Gastroesophageal sphincter (tissue), 4 donors: Measurements from ENCODE around the gene TMIE. TPM values are rescaled to one million over a fixed set of nuclear protein-coding genes. Genes with fewer than 3 reads are reported as not detected.

Experiments used
- ATAC-seq: fragments of 150-250 bp; one replicate; pipeline ENCODE4 v1.9.1; 2016; ENCODE audit warnings: mild to moderate bottlenecking, moderate library complexity
- H3K27ac ChIP-seq, 4 donors: fragments of 200-600 bp; sonication (generic) in 3 of 4; 1 replicate in 3 of 4; 2 replicates in 1 of 4; pipeline ENCODE4 v1.5.1; 2016 to 2019
- H3K27me3 ChIP-seq: fragments of 200-600 bp; sonication (generic); one replicate; pipeline ENCODE4 v1.5.1; 2019
- H3K36me3 ChIP-seq, 2 donors: fragments of 200-600 bp; sonication (generic); one replicate each; pipeline ENCODE4 v1.5.1; 2019; ENCODE audit warnings: control low read depth in 1 of 2
- H3K4me1 ChIP-seq, 3 donors: fragments of 200-600 bp; sonication (generic); 1 replicate in 2 of 3; 2 replicates in 1 of 3; pipeline ENCODE4 v1.5.1; 2016 to 2019; ENCODE audit warnings: control low read depth in 2 of 3
- H3K4me3 ChIP-seq, 2 donors: fragments of 200-600 bp; sonication (generic); one replicate each; pipeline ENCODE4 v1.5.1; 2019; ENCODE audit warnings: mild to moderate bottlenecking in 1 of 2, moderate library complexity in 1 of 2
- H3K9me3 ChIP-seq, 3 donors: fragments of 200-600 bp; sonication (generic); one replicate each; pipeline ENCODE4 v1.5.1; 2017 to 2019; ENCODE audit warnings: control low read depth in 2 of 3
- EP300 ChIP-seq: sonication (generic); formaldehyde crosslinking; IDR thresholded peaks from one replicate; pipeline ENCODE4 v1.6.1; 2017; ENCODE audit warnings: antibody characterized with exemption, mild to moderate bottlenecking
- POLR2A ChIP-seq, 2 donors: fragments of 450-650 bp; IDR thresholded peaks; one replicate each; pipeline ENCODE4 v1.6.1; 2017; ENCODE audit warnings: antibody characterized with exemption in 2 of 2, mild to moderate bottlenecking in 2 of 2, moderate library complexity in 1 of 2
- POLR2AphosphoS5 ChIP-seq: sonication (generic); formaldehyde crosslinking; IDR thresholded peaks from one replicate; pipeline ENCODE4 v1.6.1; 2017; ENCODE audit warnings: antibody characterized with exemption
- WGBS, 2 donors: methylation state at CpG; one replicate each; pipeline ENCODE4 v1.1.5; 2018; ENCODE audit warnings: low coverage in 1 of 2; 5-methylcytosine and 5-hydroxymethylcytosine counted together
- total RNA-seq, 4 donors: library from RNA; depleted of rRNA; stranded (reverse); fragments of >200 nt; gene quantifications; one replicate each; pipeline ENCODE4 v1.1.0, GENCODE V29; 2016
- TF ChIP-seq, protein P1 (sequence below), 4 experiments: fragments of 200-600 bp in 2 of 4; fragments of 450-650 bp in 2 of 4; sonication (generic) in 1 of 4; IDR thresholded peaks; one replicate each; pipeline ENCODE4 v1.5.1; 2017 to 2019; ENCODE audit warnings: antibody characterized with exemption in 4 of 4, mild to moderate bottlenecking in 2 of 4, moderate library complexity in 2 of 4

The TMIE gene
- total RNA-seq, 4 donors from 2014 or later, result 0.15 to 1.4 (median 0.69) TPM; not detected in 1

DNA sequence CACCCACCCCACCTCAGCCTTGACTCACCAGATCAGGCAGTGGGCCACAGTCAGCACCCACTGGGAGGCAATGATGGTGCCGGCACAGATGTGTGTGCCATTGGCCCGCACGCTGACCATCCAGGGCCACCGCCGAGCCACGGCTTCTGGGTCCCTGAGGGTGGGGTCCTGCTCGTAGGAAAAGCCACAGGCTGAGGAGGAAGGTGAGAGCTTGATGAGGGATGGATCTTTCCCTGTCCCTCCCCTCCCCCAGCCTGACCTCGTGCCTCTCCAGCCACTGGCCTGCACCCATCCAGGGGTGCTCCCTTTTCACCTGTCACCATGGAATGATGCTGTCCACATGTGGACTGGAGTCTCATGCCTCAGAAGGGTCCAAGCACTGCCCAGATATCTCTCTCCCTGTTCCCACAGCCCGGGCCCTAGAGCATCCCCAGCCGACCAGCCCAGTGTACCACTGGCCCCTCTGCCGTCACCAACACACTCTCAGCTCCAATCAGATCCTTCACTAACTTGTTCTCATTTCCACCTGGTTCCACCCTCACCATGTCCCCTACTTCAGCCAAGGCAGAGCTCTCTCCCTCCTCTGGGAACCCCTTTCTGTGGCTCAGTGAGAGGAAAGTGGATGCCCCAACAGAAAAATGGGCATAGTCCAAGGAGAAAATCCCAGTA lies 14.4 kb downstream of the TMIE start:
- no peak for ATAC-seq

DNA sequence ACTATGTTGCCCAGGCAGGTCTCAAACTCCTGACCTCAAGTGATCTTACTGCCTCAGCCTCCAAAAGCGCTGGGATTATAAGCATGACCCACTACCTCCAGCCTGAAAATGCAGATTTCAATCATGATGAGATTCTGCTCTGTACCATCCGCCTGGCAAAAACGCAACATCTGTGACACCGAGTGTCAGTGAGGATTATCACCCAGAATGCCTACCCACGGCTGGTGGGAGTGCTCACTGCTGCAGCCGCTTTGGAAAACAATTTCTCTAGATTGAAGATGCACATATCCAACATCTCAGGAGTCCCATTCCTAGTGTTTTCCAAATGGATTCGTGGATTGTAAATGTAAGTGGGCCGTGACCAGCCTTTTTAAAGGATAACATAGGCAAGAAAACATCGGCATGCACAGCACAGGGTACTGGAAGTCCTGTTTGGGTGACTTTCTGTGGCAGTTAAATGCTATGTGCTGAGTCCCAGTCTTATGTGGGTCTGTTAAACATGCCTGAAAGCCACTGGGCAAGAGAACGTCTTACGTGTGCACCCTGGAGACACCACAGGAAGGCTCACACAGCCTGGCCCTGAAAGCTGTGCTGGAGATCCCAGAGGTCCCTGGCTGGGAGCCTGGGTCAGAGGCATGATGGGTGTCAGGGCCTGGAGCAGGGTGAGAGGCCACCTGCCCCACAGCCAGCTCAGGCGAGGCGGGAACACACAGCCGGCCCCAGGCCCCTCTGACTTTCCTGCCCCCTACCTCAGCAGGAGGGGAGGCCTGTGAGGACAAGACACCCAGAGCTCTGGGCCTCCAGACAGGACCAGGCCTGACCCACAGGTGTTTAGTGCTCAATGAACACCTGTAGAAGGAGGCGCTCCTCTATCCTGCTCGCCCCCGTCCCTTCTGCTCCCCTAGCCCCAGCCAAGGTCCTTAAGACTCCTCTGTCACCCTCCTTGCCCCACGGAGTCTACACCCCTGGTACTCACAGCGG lies 15.6 kb downstream of the TMIE start:
- TF ChIP-seq, protein P1, sequence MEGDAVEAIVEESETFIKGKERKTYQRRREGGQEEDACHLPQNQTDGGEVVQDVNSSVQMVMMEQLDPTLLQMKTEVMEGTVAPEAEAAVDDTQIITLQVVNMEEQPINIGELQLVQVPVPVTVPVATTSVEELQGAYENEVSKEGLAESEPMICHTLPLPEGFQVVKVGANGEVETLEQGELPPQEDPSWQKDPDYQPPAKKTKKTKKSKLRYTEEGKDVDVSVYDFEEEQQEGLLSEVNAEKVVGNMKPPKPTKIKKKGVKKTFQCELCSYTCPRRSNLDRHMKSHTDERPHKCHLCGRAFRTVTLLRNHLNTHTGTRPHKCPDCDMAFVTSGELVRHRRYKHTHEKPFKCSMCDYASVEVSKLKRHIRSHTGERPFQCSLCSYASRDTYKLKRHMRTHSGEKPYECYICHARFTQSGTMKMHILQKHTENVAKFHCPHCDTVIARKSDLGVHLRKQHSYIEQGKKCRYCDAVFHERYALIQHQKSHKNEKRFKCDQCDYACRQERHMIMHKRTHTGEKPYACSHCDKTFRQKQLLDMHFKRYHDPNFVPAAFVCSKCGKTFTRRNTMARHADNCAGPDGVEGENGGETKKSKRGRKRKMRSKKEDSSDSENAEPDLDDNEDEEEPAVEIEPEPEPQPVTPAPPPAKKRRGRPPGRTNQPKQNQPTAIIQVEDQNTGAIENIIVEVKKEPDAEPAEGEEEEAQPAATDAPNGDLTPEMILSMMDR (IDR thresholded peaks at IDR 0.05), result no peak
- no peak for TF ChIP-seq EP300
- TF ChIP-seq POLR2AphosphoS5, result no peak
- TF ChIP-seq POLR2A (IDR thresholded peaks at IDR 0.05), result no peak
- ATAC-seq, result no peak
- H3K36me3 ChIP-seq, result no peaks in the 10 kb centered on the region
- H3K4me1 ChIP-seq, result no peaks in the 10 kb centered on the region
- peaks cover 37% of the 10 kb centered on the region for H3K27me3 ChIP-seq
- no peak overlapping the region for H3K4me3 ChIP-seq
- no peaks in the 10 kb centered on the region for H3K9me3 ChIP-seq
- no peak overlapping the region for H3K27ac ChIP-seq
- WGBS, 2 donors, result 81% methylated on average over 11 of the region's 19 CpGs; no CpG with 5 or more reads in 1 of the 2 donors

More for the DNA sequence above, 14.4 kb downstream of the TMIE start:
- Histone ChIP-seq H3K4me1 (no peaks in the 10 kb centered on the region), H3K27me3 (peaks cover 33% of the 10 kb centered on the region), H3K27ac (no peak overlapping the region), H3K9me3 (no peaks in the 10 kb centered on the region), H3K36me3 (no peaks in the 10 kb centered on the region), H3K4me3 (no peak overlapping the region)
- WGBS, 2 donors, result 100% methylated on average over 3 of the region's 11 CpGs; no CpG with 5 or more reads in 1 of the 2 donors
- TF ChIP-seq POLR2AphosphoS5, result no peak
- TF ChIP-seq POLR2A (IDR thresholded peaks at IDR 0.05), result no peak
- TF ChIP-seq, protein P1 (IDR thresholded peaks at IDR 0.05), result no peak
- no peak for TF ChIP-seq EP300

DNA sequence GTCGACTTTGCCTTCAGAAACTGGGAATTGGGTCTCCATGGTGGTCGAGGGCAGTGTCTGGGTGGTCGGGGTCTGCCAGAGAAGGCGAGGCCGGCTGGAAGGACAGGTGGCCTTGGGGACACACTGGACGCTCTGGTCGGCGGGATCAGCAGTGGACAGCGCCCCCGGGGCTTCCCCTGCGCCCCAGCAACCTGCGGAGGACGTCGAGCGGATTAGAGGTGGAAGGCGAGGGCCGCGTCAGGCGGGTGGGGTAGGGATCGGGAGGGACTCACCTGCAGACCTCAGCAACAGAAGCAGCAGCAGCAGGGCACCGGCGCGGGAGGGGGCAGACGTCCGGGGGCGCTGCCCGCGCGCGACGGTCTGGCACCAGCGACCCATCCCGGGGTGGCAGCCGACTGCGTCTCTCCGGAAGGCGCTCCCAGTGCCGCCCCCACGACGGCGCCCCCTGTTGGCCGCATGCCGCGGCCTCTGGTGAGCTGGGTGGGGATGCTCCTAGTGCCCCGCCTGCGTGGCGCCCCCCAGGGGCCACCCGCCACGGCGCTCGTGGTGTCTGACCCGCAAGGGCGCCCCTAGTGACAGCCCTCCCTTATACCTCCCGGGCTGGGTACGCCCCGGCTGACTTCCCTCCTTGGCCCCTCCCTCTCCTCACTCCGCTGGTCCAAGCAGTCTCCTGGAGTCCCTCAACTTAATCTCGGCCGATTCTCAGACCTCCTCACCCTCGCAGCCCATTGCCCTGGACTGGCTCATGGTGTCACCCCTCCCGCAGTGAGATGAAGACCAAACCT lies 16.4 kb downstream of the TMIE start, which contains the start of gene PRSS50:
Gene PRSS50 (minus strand): TSS at position 423 of the 785 bp plus-strand sequence. CDS start 45 bp downstream, at position 378.
- Histone ChIP-seq H3K36me3 (no peaks in the 10 kb centered on the region), H3K27ac (no peak within 1 kb of the TSS), H3K27me3 (peaks cover 37% of the 10 kb centered on the region), H3K4me1 (no peaks in the 10 kb centered on the region), H3K4me3 (no peak within 1 kb of the TSS), H3K9me3 (no peaks in the 10 kb centered on the region)
- ATAC-seq, result no peak
- WGBS, 2 donors, result 56% methylated on average over 28 of the region's 61 CpGs; no CpG with 5 or more reads in 1 of the 2 donors
- no peak for TF ChIP-seq POLR2A (IDR thresholded peaks at IDR 0.05)
- TF ChIP-seq, protein P1 (IDR thresholded peaks at IDR 0.05), result peak in 1 of 4 experiments; percentile 30

DNA sequence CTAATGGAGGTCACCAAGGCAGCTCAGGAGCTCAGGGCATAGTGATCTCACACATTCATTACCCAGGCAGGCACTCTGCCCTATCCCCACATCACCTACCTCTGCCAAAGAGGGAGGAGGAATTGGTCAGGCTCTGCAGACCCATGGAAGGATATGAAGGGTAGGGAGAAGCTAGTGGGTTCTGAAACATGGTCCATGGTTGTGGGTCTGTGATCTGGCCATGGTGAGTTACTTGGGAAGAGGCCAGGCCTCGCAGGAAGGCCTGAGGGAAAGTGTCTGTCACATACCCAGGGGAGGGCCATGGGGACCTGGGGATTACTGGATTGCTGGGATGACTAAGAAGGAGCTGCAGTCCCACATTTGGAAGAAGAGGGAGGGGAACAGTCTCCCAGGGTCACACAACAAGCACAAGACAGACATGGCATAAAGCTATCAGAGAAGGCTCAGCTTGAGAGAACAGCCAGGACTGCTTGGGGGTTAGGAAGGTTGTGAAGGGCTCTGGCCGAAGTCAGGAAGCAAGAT lies 17.9 kb downstream of the TMIE start:
- 88% methylated on average over 1 of the region's 2 CpGs; no CpG with 5 or more reads in 1 of the 2 donors for WGBS, 2 donors
- H3K27ac ChIP-seq, result no peak overlapping the region
- ATAC-seq, result no peak
- no peaks in the 10 kb centered on the region for H3K4me1 ChIP-seq
- TF ChIP-seq POLR2AphosphoS5, result no peak
- no peak for TF ChIP-seq EP300
- TF ChIP-seq POLR2A (IDR thresholded peaks at IDR 0.05), result no peak
- TF ChIP-seq, protein P1 (IDR thresholded peaks at IDR 0.05), result no peak
- no peaks in the 10 kb centered on the region for H3K36me3 ChIP-seq
- H3K4me3 ChIP-seq, result no peak overlapping the region
- peaks cover 37% of the 10 kb centered on the region for H3K27me3 ChIP-seq
- no peaks in the 10 kb centered on the region for H3K9me3 ChIP-seq
